Measurements from ENCODE around the gene PLCB1. TPM values are rescaled to one million over a fixed set of nuclear protein-coding genes. Genes with fewer than 3 reads are reported as not detected.
A peak's percentile ranks its signal among the peaks of the same experiment; 100 is the strongest.

The PLCB1 gene
- total and polyA plus RNA-seq, 2 experiments from 2014 or later, result 14.9 to 20.7 TPM

DNA sequence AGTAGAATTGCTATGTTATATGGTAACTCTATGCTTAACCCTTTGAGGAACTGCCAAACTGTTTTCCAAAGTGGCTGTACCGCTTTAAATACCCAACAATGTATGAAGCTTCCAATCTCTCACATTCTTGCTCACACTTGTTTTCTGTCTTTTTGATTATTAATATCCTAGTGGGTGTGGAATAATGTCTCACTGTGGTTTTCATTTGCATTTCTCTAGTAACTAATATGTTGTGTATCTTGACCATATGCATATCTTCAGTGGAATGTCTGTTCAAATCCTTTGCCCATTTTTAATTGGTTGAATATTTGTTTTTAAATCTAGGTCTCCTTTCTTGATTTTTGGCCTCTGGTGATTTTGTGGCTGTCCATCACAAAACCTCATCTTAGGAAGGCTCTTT, 759.0 kb downstream of the PLCB1 start (continued):
- TF ChIP-seq ZNF114 (CRISPR knock-in tag; IDR thresholded peaks at IDR 0.05), result no peak
- TF ChIP-seq EZH2phosphoT487 (IDR thresholded peaks at IDR 0.05; ENCODE audit: unreplicated experiment), result no peak
- no peak for TF ChIP-seq STAT1 (IDR thresholded peaks at IDR 0.05; ENCODE audit: unreplicated experiment)
- no peak for TF ChIP-seq CREB1 (CRISPR knock-in tag; IDR thresholded peaks at IDR 0.05; ENCODE audit: low read depth)
- TF ChIP-seq, protein P1, sequence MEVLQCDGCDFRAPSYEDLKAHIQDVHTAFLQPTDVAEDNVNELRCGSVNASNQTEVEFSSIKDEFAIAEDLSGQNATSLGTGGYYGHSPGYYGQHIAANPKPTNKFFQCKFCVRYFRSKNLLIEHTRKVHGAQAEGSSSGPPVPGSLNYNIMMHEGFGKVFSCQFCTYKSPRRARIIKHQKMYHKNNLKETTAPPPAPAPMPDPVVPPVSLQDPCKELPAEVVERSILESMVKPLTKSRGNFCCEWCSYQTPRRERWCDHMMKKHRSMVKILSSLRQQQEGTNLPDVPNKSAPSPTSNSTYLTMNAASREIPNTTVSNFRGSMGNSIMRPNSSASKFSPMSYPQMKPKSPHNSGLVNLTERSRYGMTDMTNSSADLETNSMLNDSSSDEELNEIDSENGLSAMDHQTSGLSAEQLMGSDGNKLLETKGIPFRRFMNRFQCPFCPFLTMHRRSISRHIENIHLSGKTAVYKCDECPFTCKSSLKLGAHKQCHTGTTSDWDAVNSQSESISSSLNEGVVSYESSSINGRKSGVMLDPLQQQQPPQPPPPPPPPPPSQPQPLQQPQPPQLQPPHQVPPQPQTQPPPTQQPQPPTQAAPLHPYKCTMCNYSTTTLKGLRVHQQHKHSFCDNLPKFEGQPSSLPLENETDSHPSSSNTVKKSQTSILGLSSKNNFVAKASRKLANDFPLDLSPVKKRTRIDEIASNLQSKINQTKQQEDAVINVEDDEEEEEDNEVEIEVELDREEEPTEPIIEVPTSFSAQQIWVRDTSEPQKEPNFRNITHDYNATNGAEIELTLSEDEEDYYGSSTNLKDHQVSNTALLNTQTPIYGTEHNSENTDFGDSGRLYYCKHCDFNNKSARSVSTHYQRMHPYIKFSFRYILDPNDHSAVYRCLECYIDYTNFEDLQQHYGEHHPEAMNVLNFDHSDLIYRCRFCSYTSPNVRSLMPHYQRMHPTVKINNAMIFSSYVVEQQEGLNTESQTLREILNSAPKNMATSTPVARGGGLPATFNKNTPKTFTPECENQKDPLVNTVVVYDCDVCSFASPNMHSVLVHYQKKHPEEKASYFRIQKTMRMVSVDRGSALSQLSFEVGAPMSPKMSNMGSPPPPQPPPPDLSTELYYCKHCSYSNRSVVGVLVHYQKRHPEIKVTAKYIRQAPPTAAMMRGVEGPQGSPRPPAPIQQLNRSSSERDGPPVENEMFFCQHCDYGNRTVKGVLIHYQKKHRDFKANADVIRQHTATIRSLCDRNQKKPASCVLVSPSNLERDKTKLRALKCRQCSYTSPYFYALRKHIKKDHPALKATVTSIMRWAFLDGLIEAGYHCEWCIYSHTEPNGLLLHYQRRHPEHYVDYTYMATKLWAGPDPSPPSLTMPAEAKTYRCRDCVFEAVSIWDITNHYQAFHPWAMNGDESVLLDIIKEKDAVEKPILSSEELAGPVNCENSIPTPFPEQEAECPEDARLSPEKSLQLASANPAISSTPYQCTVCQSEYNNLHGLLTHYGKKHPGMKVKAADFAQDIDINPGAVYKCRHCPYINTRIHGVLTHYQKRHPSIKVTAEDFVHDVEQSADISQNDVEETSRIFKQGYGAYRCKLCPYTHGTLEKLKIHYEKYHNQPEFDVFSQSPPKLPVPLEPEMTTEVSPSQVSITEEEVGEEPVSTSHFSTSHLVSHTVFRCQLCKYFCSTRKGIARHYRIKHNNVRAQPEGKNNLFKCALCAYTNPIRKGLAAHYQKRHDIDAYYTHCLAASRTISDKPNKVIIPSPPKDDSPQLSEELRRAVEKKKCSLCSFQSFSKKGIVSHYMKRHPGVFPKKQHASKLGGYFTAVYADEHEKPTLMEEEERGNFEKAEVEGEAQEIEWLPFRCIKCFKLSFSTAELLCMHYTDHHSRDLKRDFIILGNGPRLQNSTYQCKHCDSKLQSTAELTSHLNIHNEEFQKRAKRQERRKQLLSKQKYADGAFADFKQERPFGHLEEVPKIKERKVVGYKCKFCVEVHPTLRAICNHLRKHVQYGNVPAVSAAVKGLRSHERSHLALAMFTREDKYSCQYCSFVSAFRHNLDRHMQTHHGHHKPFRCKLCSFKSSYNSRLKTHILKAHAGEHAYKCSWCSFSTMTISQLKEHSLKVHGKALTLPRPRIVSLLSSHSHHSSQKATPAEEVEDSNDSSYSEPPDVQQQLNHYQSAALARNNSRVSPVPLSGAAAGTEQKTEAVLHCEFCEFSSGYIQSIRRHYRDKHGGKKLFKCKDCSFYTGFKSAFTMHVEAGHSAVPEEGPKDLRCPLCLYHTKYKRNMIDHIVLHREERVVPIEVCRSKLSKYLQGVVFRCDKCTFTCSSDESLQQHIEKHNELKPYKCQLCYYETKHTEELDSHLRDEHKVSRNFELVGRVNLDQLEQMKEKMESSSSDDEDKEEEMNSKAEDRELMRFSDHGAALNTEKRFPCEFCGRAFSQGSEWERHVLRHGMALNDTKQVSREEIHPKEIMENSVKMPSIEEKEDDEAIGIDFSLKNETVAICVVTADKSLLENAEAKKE (CRISPR knock-in tag; IDR thresholded peaks at IDR 0.05), result no peak
- TF ChIP-seq NANOG (IDR thresholded peaks at IDR 0.05; ENCODE audit: borderline replicate concordance), result no peak

DNA sequence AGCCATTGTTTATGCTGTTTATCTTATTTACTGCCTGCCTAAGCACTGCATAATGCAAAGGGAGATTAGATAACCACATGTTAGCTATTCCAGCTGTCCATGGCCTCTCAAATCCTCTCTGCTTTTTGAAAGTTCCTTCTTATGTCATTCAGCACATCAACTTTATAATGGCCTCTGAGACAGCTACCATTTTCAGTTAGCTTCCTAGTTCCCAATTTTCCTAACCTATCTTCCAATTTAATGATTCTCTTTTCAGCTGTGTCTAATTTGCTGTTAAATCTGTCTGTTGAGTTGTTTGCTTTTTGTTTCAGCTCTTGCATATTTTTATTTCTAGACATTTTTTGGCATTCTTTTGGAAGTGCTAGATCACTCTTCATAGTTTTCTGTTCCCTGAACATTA, 763.4 kb downstream of the PLCB1 start:
- no peak for TF ChIP-seq EZH2 (IDR thresholded peaks at IDR 0.05; ENCODE audit: low read depth, unreplicated experiment)
- TF ChIP-seq EZH2phosphoT487 (IDR thresholded peaks at IDR 0.05; ENCODE audit: unreplicated experiment), result no peak
- no peak for TF ChIP-seq NANOG (IDR thresholded peaks at IDR 0.05; ENCODE audit: borderline replicate concordance)
- TF ChIP-seq STAT1 (IDR thresholded peaks at IDR 0.05; ENCODE audit: unreplicated experiment), result no peak
- no peak for TF ChIP-seq CREB1 (CRISPR knock-in tag; IDR thresholded peaks at IDR 0.05; ENCODE audit: low read depth)
- TF ChIP-seq POLR2AphosphoS5 (IDR thresholded peaks at IDR 0.05; ENCODE audit: low read depth), result no peak
- Histone ChIP-seq H3K4me3 (no peak overlapping the region), H3K4me2 (no peak overlapping the region), H3K36me3 (ENCODE audit: insufficient read depth) (peaks cover 11% of the 10 kb centered on the region), H2AFZ (no peak overlapping the region), H3K79me2 (replicated peaks; ENCODE audit: insufficient read depth) (no peaks in the 10 kb centered on the region), H3K9me2 (ENCODE audit: insufficient read depth) (no peaks in the 10 kb centered on the region; the same call in 1 of the 2 replicates), H3F3A (replicated peaks; ENCODE audit: low read depth) (no peaks in the 10 kb centered on the region), H4K20me1 (replicated peaks; ENCODE audit: insufficient read depth) (no peaks in the 10 kb centered on the region), H3K27ac (ENCODE audit: low read depth) (no peak overlapping the region), H3K4me1 (ENCODE audit: insufficient read depth) (no peaks in the 10 kb centered on the region), H3K27me3 (ENCODE audit: insufficient read depth) (no peaks in the 10 kb centered on the region)
- Mint-ChIP-seq H3K4me1 (no peaks in the 10 kb centered on the region), H3K4me3 (no peak overlapping the region), H3K27ac (no peak overlapping the region), H3K27me3 (ENCODE audit: insufficient read depth, low read depth, poor library complexity) (no peaks in the 10 kb centered on the region), H3K9me3 (peaks cover 31% of the 10 kb centered on the region), H3K36me3 (ENCODE audit: low read depth) (peaks cover 29% of the 10 kb centered on the region)
- DNase-seq (ENCODE audit: low spot score), result peak; percentile 17
- ATAC-seq, result no peak
